Nephron progenitor cell (in vitro differentiated cells): ENCODE results near the gene GPR85.

Experiments
- DNase-seq: peaks from one replicate; pipeline ENCODE4 v3.0.0; 2021
- H3K27ac Mint-ChIP-seq: 2 replicates; pipeline ENCODE4 v1.8.0; 2021; ENCODE audit warnings: mild to moderate bottlenecking, moderate library complexity, mixed read lengths
- H3K27me3 Mint-ChIP-seq: 2 replicates; pipeline ENCODE4 v1.8.0; 2021; ENCODE audit warnings: mild to moderate bottlenecking, low read depth, mixed read lengths; ENCODE audit not compliant: poor library complexity
- H3K36me3 Mint-ChIP-seq: 2 replicates; pipeline ENCODE4 v1.8.0; 2021; ENCODE audit warnings: low read depth, mixed read lengths
- H3K4me1 Mint-ChIP-seq: 2 replicates; pipeline ENCODE4 v1.8.0; 2021; ENCODE audit warnings: mixed read lengths
- H3K4me3 Mint-ChIP-seq: 2 replicates; pipeline ENCODE4 v1.8.0; 2021; ENCODE audit warnings: mild to moderate bottlenecking, moderate library complexity, mixed read lengths
- H3K9me3 Mint-ChIP-seq: 2 replicates; pipeline ENCODE4 v1.8.0; 2021; ENCODE audit warnings: mild to moderate bottlenecking, moderate library complexity, mixed read lengths
- CTCF ChIP-seq: fragments of 200-600 bp; sonication (generic); IDR thresholded peaks from 2 replicates; pipeline ENCODE4 v1.5.0; 2021; ENCODE audit warnings: antibody characterized with exemption

GPR85 gene

GRCh38 chr7:113046453-113046852, 40.2 kb downstream of the GPR85 start:
- no peaks in the 10 kb centered on the region for H3K36me3 Mint-ChIP-seq
- no peak for DNase-seq
- H3K4me3 Mint-ChIP-seq = no peak overlapping the region
- no peak overlapping the region for H3K27ac Mint-ChIP-seq
- no peak for TF ChIP-seq CTCF
- peaks cover 4% of the 10 kb centered on the region for H3K4me1 Mint-ChIP-seq
- peaks cover 7% of the 10 kb centered on the region for H3K27me3 Mint-ChIP-seq
- H3K9me3 Mint-ChIP-seq = peaks cover 12% of the 10 kb centered on the region

GRCh38 chr7:113045379-113045778, 41.2 kb downstream of the GPR85 start:
- Mint-ChIP-seq H3K27ac (no peak overlapping the region), H3K9me3 (peaks cover 5% of the 10 kb centered on the region), H3K4me1 (peaks cover 4% of the 10 kb centered on the region), H3K4me3 (no peak overlapping the region), H3K27me3 (no peaks in the 10 kb centered on the region), H3K36me3 (no peaks in the 10 kb centered on the region)
- TF ChIP-seq CTCF = no peak
- no peak for DNase-seq

GRCh38 chr7:113044394-113044793, 42.2 kb downstream of the GPR85 start:
- peaks cover 4% of the 10 kb centered on the region for H3K4me1 Mint-ChIP-seq
- no peak overlapping the region for H3K4me3 Mint-ChIP-seq
- no peak for DNase-seq
- no peaks in the 10 kb centered on the region for H3K36me3 Mint-ChIP-seq
- H3K27ac Mint-ChIP-seq = no peak overlapping the region
- H3K27me3 Mint-ChIP-seq = no peaks in the 10 kb centered on the region
- peaks cover under 1% of the 10 kb centered on the region for H3K9me3 Mint-ChIP-seq
- TF ChIP-seq CTCF = no peak

GRCh38 chr7:113040849-113041248, 45.8 kb downstream of the GPR85 start:
- Mint-ChIP-seq H3K27me3 (no peaks in the 10 kb centered on the region), H3K9me3 (no peaks in the 10 kb centered on the region), H3K4me3 (no peak overlapping the region), H3K4me1 (peaks cover 4% of the 10 kb centered on the region), H3K27ac (no peak overlapping the region), H3K36me3 (no peaks in the 10 kb centered on the region)
- DNase-seq = no peak
- no peak for TF ChIP-seq CTCF

- Mint-ChIP-seq H3K9me3 (no peaks in the 10 kb centered on the region), H3K27me3 (no peaks in the 10 kb centered on the region), H3K4me3 (no peak overlapping the region), H3K36me3 (no peaks in the 10 kb centered on the region), H3K27ac (no peak overlapping the region), H3K4me1 (no peaks in the 10 kb centered on the region)
- no peak for DNase-seq
- TF ChIP-seq CTCF = no peak
These were observed 52.7 kb downstream of the GPR85 start for GRCh38 chr7:113033959-113034358.
